Ovary (tissue), 9 donors: ENCODE data around the gene SLC30A2. TPM values are rescaled to one million over a fixed set of nuclear protein-coding genes. Genes with fewer than 3 reads are reported as not detected.

ENCODE experiments used
- DNase-seq, 5 donors: peaks; one replicate each; pipeline ENCODE4 v3.0.0-alpha.2; 2019 to 2020
- H3K27ac ChIP-seq, 2 donors: fragments of 200-600 bp; one replicate each; pipeline versions ENCODE4 v1.5.1 to v1.8.0; 2019 to 2022
- H3K27me3 ChIP-seq: fragments of 200-600 bp; one replicate; pipeline ENCODE4 v1.8.0; 2022
- H3K36me3 ChIP-seq: fragments of 200-600 bp; sonication (generic); one replicate; pipeline ENCODE4 v1.5.1; 2019
- H3K4me1 ChIP-seq: one replicate; pipeline ENCODE4 v1.8.1; 2013; ENCODE audit warnings: mild to moderate bottlenecking, moderate library complexity; ENCODE audit not compliant: insufficient read depth
- H3K4me3 ChIP-seq: fragments of 200-600 bp; sonication (generic); one replicate; pipeline ENCODE4 v1.5.1; 2017
- H3K9me3 ChIP-seq, 2 donors: fragments of 200-600 bp in 1 of 2; sonication (generic) in 1 of 2; one replicate each; pipeline versions ENCODE4 v1.5.1 to v1.8.1; 2013 to 2019; ENCODE audit warnings: mild to moderate bottlenecking in 1 of 2, moderate library complexity in 1 of 2
- CTCF ChIP-seq, 3 donors: fragments of 450-650 bp in 2 of 3; fragments of 200-600 bp in 1 of 3; IDR thresholded peaks; one replicate each; pipeline versions ENCODE4 v1.5.1 to v1.8.0; 2016 to 2022; ENCODE audit warnings: antibody characterized with exemption in 3 of 3, mild to moderate bottlenecking in 1 of 3
- EP300 ChIP-seq: sonication (generic); formaldehyde crosslinking; IDR thresholded peaks from one replicate; pipeline ENCODE4 v1.6.1; 2017; ENCODE audit warnings: antibody characterized with exemption
- POLR2A ChIP-seq: fragments of 450-650 bp; IDR thresholded peaks from one replicate; pipeline ENCODE4 v1.6.1; 2017; ENCODE audit warnings: antibody characterized with exemption, mild to moderate bottlenecking, moderate library complexity
- WGBS, 3 donors: extraction: QIAGEN DNeasy Blood & Tissue Kit in 1 of 3; methylation state at CpG; one replicate each; pipeline versions ENCODE4 v1.1.5 to v1.1.7; 2013 to 2017; 5-methylcytosine and 5-hydroxymethylcytosine counted together
- intact Hi-C, 4 donors: fragments of 100-400 bp; cut with DNase I; formaldehyde crosslinking; loops; one replicate each; pipeline versions ENCODE4 v1.11.0 to v1.15.1; 2022 to 2023
- polyA plus RNA-seq, 2 donors: library from polyadenylated mRNA; stranded (reverse); fragments of 200-250 nt in 1 of 2; fragments of 350-450 nt in 1 of 2; fragmentation: Illumina TruSeq in 1 of 2; extraction: RNeasy Lipid Tissue Mini Kit (QIAGEN cat#74804) in 1 of 2; gene quantifications; one replicate each; pipeline ENCODE4 v1.2.3, GENCODE V29; 2013 to 2014
- total RNA-seq, 7 donors: library from RNA; depleted of rRNA in 2 of 7; stranded (reverse); fragments of >200 nt in 2 of 7; fragmentation: NEBNext Ultra II Directional in 3 of 7; extraction: Animal tissue kit (Norgen Biotek cat#: 25700) in 3 of 7; gene quantifications; one replicate each; pipeline versions ENCODE4 v1.1.0 to v1.2.4, GENCODE V29; 2016 to 2023
- donor health status: DM: no; HTN: no; CAD: no; lungs with moderate emphysema.
- donor health status: DM: no; HTN: no; CAD: no.
- donor health status: Bipolar disorder and iron deficiency.
- donor health status: DM: yes; HTN: yes; CAD: no.
- donor health status: DM: no; HTN: no; CAD: no.
- donor health status: DM: yes; HTN: yes; CAD: no.

SLC30A2 gene
- total and polyA plus RNA-seq, 9 donors = 0.11 to 0.80 (median 0.17) TPM; not detected in 5

GRCh38 chr1:26066857-26067256, 20.9 kb upstream of the SLC30A2 start:
- no peak for DNase-seq
- H3K36me3 ChIP-seq = no peaks in the 10 kb centered on the region
- H3K27ac ChIP-seq = no peak overlapping the region
- intact Hi-C loops = no loop called here
- 24 to 31% (median 29%) methylated on average over 4 of the region's 4 CpGs for WGBS, 3 donors
- TF ChIP-seq POLR2A (no peak), EP300 (no peak), CTCF (IDR thresholded peaks at IDR 0.05) (no peak)
- no peak overlapping the region for H3K4me3 ChIP-seq
- no peaks in the 10 kb centered on the region for H3K4me1 ChIP-seq
- no peaks in the 10 kb centered on the region for H3K9me3 ChIP-seq
- H3K27me3 ChIP-seq = no peaks in the 10 kb centered on the region

GRCh38 chr1:26066160-26066559, 20.2 kb upstream of the SLC30A2 start:
- WGBS, 3 donors = 62 to 68% (median 63%) methylated on average over 15 of the region's 15 CpGs
- no peak for TF ChIP-seq CTCF (IDR thresholded peaks at IDR 0.05)
- TF ChIP-seq POLR2A = no peak
- no peak for TF ChIP-seq EP300
- Histone ChIP-seq H3K4me3 (no peak overlapping the region), H3K9me3 (no peaks in the 10 kb centered on the region), H3K27me3 (no peaks in the 10 kb centered on the region), H3K27ac (no peak overlapping the region), H3K4me1 (no peaks in the 10 kb centered on the region), H3K36me3 (no peaks in the 10 kb centered on the region)
- intact Hi-C loops = no loop called here
- no peak for DNase-seq

- Histone ChIP-seq H3K4me3 (no peak overlapping the region), H3K27ac (no peak overlapping the region), H3K27me3 (no peaks in the 10 kb centered on the region), H3K36me3 (no peaks in the 10 kb centered on the region), H3K4me1 (no peaks in the 10 kb centered on the region), H3K9me3 (no peaks in the 10 kb centered on the region)
- intact Hi-C loops = no loop called here
- DNase-seq = no peak
- WGBS, 3 donors = 78 to 85% (median 82%) methylated on average over 3 of the region's 3 CpGs
- TF ChIP-seq POLR2A (no peak), CTCF (IDR thresholded peaks at IDR 0.05) (no peak), EP300 (no peak)
Observed at GRCh38 chr1:26064553-26064952, 18.6 kb upstream of the SLC30A2 start.

- no peak overlapping the region for H3K4me3 ChIP-seq
- 71 to 77% (median 71%) methylated on average over 12 of the region's 12 CpGs for WGBS, 3 donors
- intact Hi-C loops = no loop called here
Observed at GRCh38 chr1:26060832-26061574, 15.1 kb upstream of the SLC30A2 start.

More at GRCh38 chr1:26060832-26061574, 15.1 kb upstream of the SLC30A2 start:
- Histone ChIP-seq H3K36me3 (no peaks in the 10 kb centered on the region), H3K27ac (no peak overlapping the region), H3K9me3 (no peaks in the 10 kb centered on the region), H3K27me3 (no peaks in the 10 kb centered on the region), H3K4me1 (no peaks in the 10 kb centered on the region)
- DNase-seq = no peak
- TF ChIP-seq EP300 = no peak
- no peak for TF ChIP-seq CTCF (IDR thresholded peaks at IDR 0.05)
- TF ChIP-seq POLR2A = no peak
